Ishikawa (cell line): ENCODE measurements around the gene RRP15.

ENCODE experiments used
- CEBPB ChIP-seq: IDR thresholded peaks from 2 replicates; pipeline ENCODE4 v1.6.1; 2012
- CREB1 ChIP-seq: IDR thresholded peaks from 2 replicates; pipeline ENCODE4 v1.6.1; 2012; ENCODE audit warnings: low read depth
- EGR1 ChIP-seq: IDR thresholded peaks from 2 replicates; pipeline ENCODE4 v1.6.1; 2012
- EP300 ChIP-seq: IDR thresholded peaks from 2 replicates; pipeline ENCODE4 v1.6.1; 2012; ENCODE audit warnings: borderline replicate concordance
- FOXM1 ChIP-seq: IDR thresholded peaks from 2 replicates; pipeline ENCODE4 v1.6.1; 2012; ENCODE audit warnings: low read depth, borderline replicate concordance
- MAX ChIP-seq: IDR thresholded peaks from 2 replicates; pipeline ENCODE4 v1.6.1; 2012
- NFIC ChIP-seq: IDR thresholded peaks from 2 replicates; pipeline ENCODE4 v1.6.1; 2012
- RAD21 ChIP-seq: IDR thresholded peaks from 2 replicates; pipeline ENCODE4 v1.6.1; 2012; ENCODE audit warnings: low read depth
- REST ChIP-seq: IDR thresholded peaks from 2 replicates; pipeline ENCODE4 v1.6.1; 2012; ENCODE audit warnings: low read depth, mild to moderate bottlenecking
- TAF1 ChIP-seq: IDR thresholded peaks from 2 replicates; pipeline ENCODE4 v1.6.1; 2012; ENCODE audit warnings: low read depth, mild to moderate bottlenecking
- TCF12 ChIP-seq: IDR thresholded peaks from 2 replicates; pipeline ENCODE4 v1.6.1; 2012; ENCODE audit warnings: low read depth
- TEAD4 ChIP-seq: IDR thresholded peaks from 2 replicates; pipeline ENCODE4 v1.6.1; 2012
- USF1 ChIP-seq: IDR thresholded peaks from 2 replicates; pipeline ENCODE4 v1.6.1; 2012
- YY1 ChIP-seq: IDR thresholded peaks from 2 replicates; pipeline ENCODE4 v1.6.1; 2012; ENCODE audit warnings: low read depth
- ZBTB7A ChIP-seq: IDR thresholded peaks from 2 replicates; pipeline ENCODE4 v1.6.1; 2012; ENCODE audit warnings: low read depth

Gene RRP15

GRCh38 chr1:218362418-218363076, 77.5 kb downstream of the RRP15 start:
- TF ChIP-seq CEBPB (no peak), REST (no peak), TCF12 (no peak), TAF1 (no peak), MAX (no peak), YY1 (no peak), EGR1 (no peak), TEAD4 (no peak), RAD21 (no peak), ZBTB7A (no peak), CREB1 (no peak), FOXM1 (no peak), EP300 (no peak), USF1 (no peak), NFIC (no peak)

- TF ChIP-seq EGR1 (no peak), CREB1 (no peak), NFIC (no peak), TCF12 (no peak), YY1 (no peak), TEAD4 (no peak), MAX (no peak)
Observed at GRCh38 chr1:218363141-218363540, 78.0 kb downstream of the RRP15 start.

DNA sequence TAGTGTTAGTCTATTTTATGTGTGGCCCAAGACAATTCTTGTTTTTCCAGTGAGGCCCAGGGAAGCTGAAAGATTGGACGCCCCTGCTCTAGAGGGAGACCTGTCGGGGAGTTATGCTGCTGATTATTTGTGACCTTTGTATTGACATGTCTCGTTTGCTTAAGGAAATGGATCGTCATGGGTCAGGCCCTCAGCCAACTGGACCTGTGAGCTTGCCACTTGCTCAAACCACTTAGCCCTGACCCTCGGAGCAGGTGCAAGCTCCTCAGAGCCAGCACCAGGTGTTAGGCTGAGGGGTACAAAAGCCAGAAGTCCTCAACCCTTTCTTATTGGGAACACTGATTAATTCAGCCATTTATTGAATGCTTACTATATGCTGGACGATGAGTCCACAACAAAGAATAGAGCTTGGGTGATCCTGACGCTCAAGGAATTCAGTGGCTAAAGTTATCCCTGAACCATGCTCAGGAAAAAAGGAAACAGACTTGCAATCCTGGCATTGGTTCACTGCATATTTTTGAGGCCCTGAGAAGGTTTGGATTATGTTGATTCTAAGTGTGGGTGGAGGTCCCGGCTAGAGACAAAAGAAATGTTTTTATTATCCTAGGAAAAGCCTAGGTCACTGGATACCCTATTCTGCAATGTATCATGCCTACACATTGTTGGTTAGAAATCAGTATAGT, 79.1 kb downstream of the RRP15 start:
- TF ChIP-seq YY1 (no peak), TAF1 (no peak), FOXM1 (no peak), MAX (no peak), EGR1 (no peak), RAD21 (no peak), TEAD4 (no peak), TCF12 (no peak), CREB1 (no peak), NFIC (no peak), USF1 (no peak)

DNA sequence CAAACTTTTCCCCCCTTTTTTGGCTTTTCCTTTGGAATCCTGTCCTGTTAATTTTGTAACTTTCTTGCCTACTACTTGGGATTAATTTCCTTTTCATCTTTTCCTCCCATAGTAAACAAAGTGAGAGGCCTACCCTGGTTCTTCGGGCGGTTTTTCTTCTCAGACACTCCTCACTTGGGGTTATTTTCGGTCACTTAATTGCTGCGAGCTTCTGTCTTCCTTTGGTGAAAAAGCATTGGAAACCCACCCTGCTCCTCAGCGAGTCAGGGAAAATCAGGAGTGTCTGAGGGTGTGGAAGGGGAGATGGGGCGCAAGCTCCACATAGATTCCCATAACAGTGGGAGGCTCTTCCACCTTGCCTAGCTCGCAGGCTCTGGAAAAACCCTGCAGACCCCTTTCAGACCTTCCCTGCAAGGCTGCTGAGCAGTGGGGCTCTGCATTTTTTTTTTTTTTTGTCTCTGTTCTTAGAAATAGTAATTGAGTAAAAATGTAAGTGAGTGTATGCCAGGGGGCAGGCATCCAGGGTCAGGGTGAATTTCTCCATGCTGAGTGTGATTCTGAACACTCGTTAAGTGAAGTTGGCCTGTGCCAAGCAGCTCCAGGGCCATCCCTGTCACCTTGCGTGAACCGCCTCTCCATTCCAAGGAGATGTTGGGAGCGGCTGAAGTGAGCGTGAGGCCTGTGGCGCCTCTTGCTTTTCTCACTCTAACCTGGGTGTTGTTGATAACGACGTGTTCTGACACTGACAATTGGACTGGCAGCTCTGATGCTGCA, 80.3 kb downstream of the RRP15 start:
- no peak for TF ChIP-seq USF1
- TF ChIP-seq TEAD4, result no peak
- TF ChIP-seq RAD21, result no peak

- TF ChIP-seq CEBPB, result no peak
- TF ChIP-seq USF1, result no peak
- TF ChIP-seq CREB1, result no peak
- TF ChIP-seq FOXM1, result no peak
- TF ChIP-seq TCF12, result no peak
- no peak for TF ChIP-seq EP300
- no peak for TF ChIP-seq NFIC
- no peak for TF ChIP-seq EGR1
- TF ChIP-seq ZBTB7A, result no peak
- no peak for TF ChIP-seq TEAD4
- TF ChIP-seq TAF1, result no peak
- TF ChIP-seq MAX, result no peak
- TF ChIP-seq REST, result no peak
- TF ChIP-seq RAD21, result no peak
- TF ChIP-seq YY1, result no peak
Observed at GRCh38 chr1:218366322-218367052, 81.4 kb downstream of the RRP15 start.
